H1 (cell line): Measurements from ENCODE around the gene HOXB3. TPM values are rescaled to one million over a fixed set of nuclear protein-coding genes. Genes with fewer than 3 reads are reported as not detected.

Source experiments
- CTCF ChIA-PET: fragments of 300-600 bp; sonication (Branson Sonifier 250); formaldehyde crosslinking; loops from one replicate; lab custom pipeline; 2021; ENCODE audit not compliant: partially characterized antibody; lab: Charles Lee
- POLR2A ChIA-PET: fragments of 300-600 bp; sonication (Branson Sonifier 250); formaldehyde crosslinking; loops from one replicate; lab custom pipeline; 2021; ENCODE audit warnings: inconsistent platforms; ENCODE audit not compliant: partially characterized antibody; lab: Charles Lee
- DNase-seq, 2 experiments: peaks; one replicate each; pipeline versions ENCODE4 v3.0.0 to v3.0.0-alpha.2; 2010 to 2022; ENCODE audit warnings: low spot score in 2 of 2, low read depth in 1 of 2, mixed read lengths in 1 of 2
- FAIRE-seq: peaks from 2 replicates; lab custom pipeline; 2011; peaks lifted over from hg19 to GRCh38; lab: Jason Lieb, UNC
- H2AFZ ChIP-seq: 2 replicates; pipeline ENCODE4 v1.8.1; 2012; ENCODE audit warnings: low read length, inconsistent platforms
- H2AK5ac ChIP-seq: 2 replicates; pipeline ENCODE4 v1.6.1; 2013; ENCODE audit warnings: low read depth, low read length
- H2BK120ac ChIP-seq: replicated peaks from 2 replicates; pipeline ENCODE3; 2013; ENCODE audit warnings: low read depth, low read length, inconsistent platforms
- H2BK12ac ChIP-seq: 2 replicates; pipeline ENCODE4 v1.6.1; 2013; ENCODE audit warnings: low read depth, low read length
- H2BK15ac ChIP-seq: 2 replicates; pipeline ENCODE4 v1.6.1; 2013; ENCODE audit warnings: low read length
- H2BK20ac ChIP-seq: 2 replicates; pipeline ENCODE4 v1.6.1; 2013; ENCODE audit warnings: low read length
- H2BK5ac ChIP-seq: 2 replicates; pipeline ENCODE4 v1.6.1; 2013; ENCODE audit warnings: low read depth, low read length
- H3K14ac ChIP-seq: 2 replicates; pipeline ENCODE4 v1.6.1; 2013; ENCODE audit warnings: inconsistent platforms; ENCODE audit not compliant: insufficient read length
- H3K18ac ChIP-seq: 2 replicates; pipeline ENCODE4 v1.6.1; 2013; ENCODE audit warnings: low read length; ENCODE audit errors: extremely low read depth
- H3K23ac ChIP-seq: 2 replicates; pipeline ENCODE4 v1.6.1; 2013; ENCODE audit warnings: inconsistent platforms; ENCODE audit not compliant: insufficient read length
- H3K23me2 ChIP-seq: 2 replicates; pipeline ENCODE4 v1.6.1; 2013; ENCODE audit warnings: low read depth, low read length
- H3K27ac ChIP-seq: 2 replicates; pipeline ENCODE4 v1.6.1; 2011; ENCODE audit warnings: low read depth, low read length, inconsistent platforms
- H3K27me3 ChIP-seq, 4 experiments: replicated peaks in 1 of 4; 1 replicate in 1 of 4; 2 replicates in 3 of 4; pipeline versions ENCODE4 v1.6.1 to v1.8.1; 2011 to 2013; ENCODE audit warnings: low read length in 3 of 4, mild to moderate bottlenecking in 3 of 4, inconsistent platforms in 2 of 4, mixed read lengths in 2 of 4, moderate library complexity in 1 of 4; ENCODE audit not compliant: control insufficient read depth in 3 of 4, insufficient read depth in 3 of 4; ENCODE audit errors: extremely low read depth in 1 of 4
- H3K36me3 ChIP-seq, 4 experiments: 2 replicates each; pipeline versions ENCODE4 v1.6.1 to v1.8.1; 2011 to 2013; ENCODE audit warnings: mild to moderate bottlenecking in 4 of 4, low read length in 3 of 4, moderate library complexity in 2 of 4, control low read depth in 1 of 4, inconsistent platforms in 1 of 4; ENCODE audit not compliant: insufficient read depth in 4 of 4, control insufficient read depth in 2 of 4
- H3K4ac ChIP-seq: replicated peaks from 2 replicates; pipeline ENCODE3; 2013; ENCODE audit warnings: low read length, low read depth, mixed read lengths, inconsistent platforms; ENCODE audit not compliant: insufficient read length
- H3K4me1 ChIP-seq, 4 experiments: replicated peaks in 1 of 4; 1 replicate in 1 of 4; 2 replicates in 3 of 4; pipeline versions ENCODE4 v1.6.1 to v1.8.1; 2011 to 2013; ENCODE audit warnings: low read length in 3 of 4, inconsistent platforms in 2 of 4, mixed read lengths in 1 of 4; ENCODE audit not compliant: insufficient read depth in 4 of 4, control insufficient read depth in 3 of 4
- H3K4me2 ChIP-seq, 2 experiments: 2 replicates each; pipeline versions ENCODE4 v1.6.1 to v1.8.1; 2011 to 2013; ENCODE audit warnings: low read depth in 2 of 2, low read length in 2 of 2, control low read depth in 1 of 2, inconsistent platforms in 1 of 2, mild to moderate bottlenecking in 1 of 2; ENCODE audit not compliant: insufficient read depth in 1 of 2
- H3K4me3 ChIP-seq, 4 experiments: fragments of 200-600, 300-600 bp in 1 of 4; sonication (generic), shearing (Covaris generic), sonication (Bioruptor Twin) in 1 of 4; 2 replicates each; pipeline versions ENCODE4 v1.5.1 to v1.8.1; 2011 to 2016; ENCODE audit warnings: low read length in 4 of 4, low read depth in 3 of 4, control low read depth in 2 of 4, inconsistent platforms in 2 of 4, mild to moderate bottlenecking in 2 of 4, mixed read lengths in 1 of 4, moderate library complexity in 1 of 4; ENCODE audit not compliant: insufficient read depth in 2 of 4; ENCODE audit errors: extremely low read depth in 1 of 4
- H3K56ac ChIP-seq: replicated peaks from 2 replicates; pipeline ENCODE3; 2013; ENCODE audit warnings: low read depth, mild to moderate bottlenecking, mixed read lengths, low read length, inconsistent platforms; ENCODE audit not compliant: insufficient read length
- H3K79me1 ChIP-seq: 2 replicates; pipeline ENCODE4 v1.6.1; 2013; ENCODE audit warnings: low read depth, low read length, control low read depth
- H3K79me2 ChIP-seq, 2 experiments: 2 replicates each; pipeline versions ENCODE4 v1.6.1 to v1.8.1; 2012 to 2013; ENCODE audit warnings: low read length in 2 of 2, mild to moderate bottlenecking in 2 of 2, inconsistent platforms in 1 of 2; ENCODE audit not compliant: insufficient read depth in 2 of 2, control insufficient read depth in 1 of 2
- H3K9ac ChIP-seq, 4 experiments: replicated peaks in 1 of 4; 1 replicate in 1 of 4; 2 replicates in 3 of 4; pipeline versions ENCODE4 v1.6.1 to v1.8.1; 2011 to 2013; ENCODE audit warnings: low read depth in 3 of 4, low read length in 3 of 4, control low read depth in 2 of 4, mild to moderate bottlenecking in 2 of 4, moderate library complexity in 2 of 4, inconsistent platforms in 1 of 4; ENCODE audit errors: extremely low read depth in 1 of 4
- H3K9me3 ChIP-seq, 2 experiments: 2 replicates each; pipeline versions ENCODE4 v1.6.1 to v1.8.1; 2012 to 2013; ENCODE audit warnings: mild to moderate bottlenecking in 2 of 2, moderate library complexity in 2 of 2, control low read depth in 1 of 2, inconsistent platforms in 1 of 2, low read depth in 1 of 2, low read length in 1 of 2, mixed read lengths in 1 of 2; ENCODE audit not compliant: insufficient read depth in 2 of 2
- H4K20me1 ChIP-seq, 2 experiments: replicated peaks in 1 of 2; 2 replicates each; pipeline versions ENCODE3 to v1.8.1; 2011 to 2013; ENCODE audit warnings: inconsistent platforms in 2 of 2, low read length in 2 of 2, mild to moderate bottlenecking in 1 of 2; ENCODE audit not compliant: insufficient read depth in 2 of 2, control insufficient read depth in 1 of 2
- H4K5ac ChIP-seq: 2 replicates; pipeline ENCODE4 v1.6.1; 2013; ENCODE audit warnings: low read length, low read depth, mixed read lengths, inconsistent platforms; ENCODE audit not compliant: insufficient read length
- H4K8ac ChIP-seq: 2 replicates; pipeline ENCODE4 v1.8.0; 2013; ENCODE audit warnings: mild to moderate bottlenecking, moderate library complexity, low read length, inconsistent platforms; ENCODE audit not compliant: insufficient read depth; ENCODE audit errors: extremely low read depth
- H4K91ac ChIP-seq: replicated peaks from 2 replicates; pipeline ENCODE3; 2013; ENCODE audit warnings: low read length, mixed read lengths, inconsistent platforms; ENCODE audit not compliant: insufficient read length
- CBX5 ChIP-seq: fragments of 300-800, 300-1000 bp; sonication (generic); IDR thresholded peaks from 2 replicates; pipeline ENCODE4 v1.7.1; 2016; ENCODE audit warnings: antibody characterized with exemption, low read length, low read depth
- CEBPB ChIP-seq: IDR thresholded peaks from 2 replicates; pipeline ENCODE4 v1.6.1; 2012; ENCODE audit warnings: low read depth, low read length
- EZH2 ChIP-seq: fragments of 200-600 bp; sonication (generic); IDR thresholded peaks from 2 replicates; pipeline ENCODE4 v1.7.1; 2012; ENCODE audit warnings: low read depth, mild to moderate bottlenecking, moderate library complexity, low read length, inconsistent platforms; ENCODE audit not compliant: severe bottlenecking
- GABPA ChIP-seq: IDR thresholded peaks from 2 replicates; pipeline ENCODE4 v1.6.1; 2011; ENCODE audit warnings: mild to moderate bottlenecking, low read length, moderate library complexity, borderline replicate concordance; ENCODE audit not compliant: insufficient read depth
- GTF2F1 ChIP-seq: IDR thresholded peaks from 2 replicates; pipeline ENCODE4 v1.6.1; 2012; ENCODE audit warnings: low read depth, low read length, improper control_type of control experiment, borderline replicate concordance
- KDM5A ChIP-seq: fragments of 200-600 bp; IDR thresholded peaks from 2 replicates; pipeline ENCODE4 v1.7.1; 2012; ENCODE audit warnings: mild to moderate bottlenecking, low read length, inconsistent platforms, mixed read lengths
- PHF8 ChIP-seq: fragments of 200-600 bp; sonication (generic); conservative IDR thresholded peaks from 2 replicates; pipeline ENCODE4 v1.7.1; 2012; ENCODE audit warnings: low read depth, mild to moderate bottlenecking, inconsistent platforms, low read length, moderate library complexity
- POLR2A ChIP-seq, 2 experiments: IDR thresholded peaks; 1 replicate in 1 of 2; 2 replicates in 1 of 2; pipeline ENCODE4 v1.6.1; 2011; ENCODE audit warnings: low read depth in 2 of 2, low read length in 2 of 2, mild to moderate bottlenecking in 2 of 2; ENCODE audit errors: control extremely low read depth in 1 of 2
- SIN3A ChIP-seq, 2 experiments: IDR thresholded peaks in 1 of 2; conservative IDR thresholded peaks in 1 of 2; 2 replicates each; pipeline ENCODE4 v1.6.1; 2011 to 2012; ENCODE audit warnings: low read length in 2 of 2, improper control_type of control experiment in 1 of 2, low read depth in 1 of 2, mild to moderate bottlenecking in 1 of 2
- SIX5 ChIP-seq: IDR thresholded peaks from 2 replicates; pipeline ENCODE4 v1.6.1; 2011; ENCODE audit warnings: mild to moderate bottlenecking, low read depth, low read length
- SUZ12 ChIP-seq: fragments of 200-600 bp; sonication (generic); IDR thresholded peaks from 2 replicates; pipeline ENCODE4 v1.6.1; 2012; ENCODE audit warnings: mild to moderate bottlenecking, inconsistent platforms, low read length, moderate library complexity, mixed read lengths
- TAF1 ChIP-seq: IDR thresholded peaks from 2 replicates; pipeline ENCODE4 v1.6.1; 2011; ENCODE audit warnings: mild to moderate bottlenecking, low read depth, low read length
- TCF12 ChIP-seq: IDR thresholded peaks from 2 replicates; pipeline ENCODE4 v1.6.1; 2011; ENCODE audit warnings: low read depth, mild to moderate bottlenecking, low read length
- WGBS, 2 experiments: shearing (Covaris generic) in 1 of 2; methylation state at CpG; one replicate each; pipeline versions ENCODE4 v1.1.6 to v1.1.7; 2013 to 2015; ENCODE audit warnings: low lambda C conversion rate in 2 of 2, mixed read lengths in 2 of 2, inconsistent platforms in 1 of 2, low coverage in 1 of 2, missing lambda C conversion rate in 1 of 2; ENCODE audit not compliant: insufficient replicate concordance in 2 of 2, insufficient coverage in 1 of 2, insufficient read length in 1 of 2; ENCODE audit errors: extremely low coverage in 1 of 2, missing lambda C conversion rate in 1 of 2; 5-methylcytosine and 5-hydroxymethylcytosine counted together
- polyA plus RNA-seq, 7 experiments: library from polyadenylated mRNA; depleted of rRNA in 3 of 7; stranded (reverse) in 5 of 7; unstranded in 2 of 7; fragments of >200 nt in 5 of 7; fragments of 200-250 nt in 2 of 7; gene quantifications; 1 replicate in 5 of 7; 2 replicates in 1 of 7; 4 replicates in 1 of 7; pipeline versions ENCODE4 v1.2.1 to v1.2.3, GENCODE V29; 2011 to 2013; ENCODE audit warnings: missing spikeins in 2 of 7, mixed read lengths in 2 of 7
- total RNA-seq: library from RNA; stranded (reverse); fragmentation: NEBNext Ultra II Directional; extraction: Animal tissue kit (Norgen Biotek cat#: 25700); gene quantifications from 2 replicates; pipeline ENCODE4 v1.2.1, GENCODE V29; 2021

HOXB3 gene
- total and polyA plus RNA-seq, 2 of the 8 experiments (the other 6 are each of a cell fraction or from before 2014, with no cell fraction given): not detected

DNA sequence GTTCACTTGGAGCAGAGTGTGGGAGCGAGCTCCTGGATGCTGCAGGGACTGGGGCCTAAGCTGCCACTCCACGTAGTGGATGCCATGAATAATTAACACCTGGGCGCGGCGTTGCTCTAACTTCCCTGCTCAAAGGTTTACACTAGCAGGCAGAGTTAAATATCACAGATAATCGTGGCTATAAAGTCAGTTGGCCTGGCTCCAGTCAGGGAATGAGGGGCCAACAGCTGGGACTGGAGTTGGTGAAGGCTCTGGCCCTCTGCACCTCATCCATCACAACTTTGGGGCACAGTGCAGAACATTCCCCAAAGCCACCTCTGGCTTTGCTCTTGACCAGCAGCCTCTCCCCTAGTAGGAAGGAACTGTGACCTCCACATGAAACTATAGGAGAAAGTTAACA lies 22.8 kb downstream of the HOXB3 start:
- Histone ChIP-seq H2BK15ac (peak overlapping the region; percentile 65; the same call in 1 of the 2 replicates), H3K27me3 (peaks cover 99 to 100% (median 100%) of the 10 kb centered on the region in 4 experiments), H3K79me2 (no peaks in the 10 kb centered on the region), H3K9ac (no peak overlapping the region), H3K14ac (no peak overlapping the region), H2BK20ac (peak overlapping the region; percentile 80; the same call in 1 of the 2 replicates), H3K79me1 (no peaks in the 10 kb centered on the region), H3K18ac (peak overlapping the region; percentile 38; the same call in 1 of the 2 replicates), H4K20me1 (peaks cover 5 to 42% of the 10 kb centered on the region in 2 experiments), H3K27ac (no peak overlapping the region), H3K23ac (no peak overlapping the region), H2AFZ (no peak overlapping the region), H4K8ac (no peak overlapping the region), H3K4me3 (no peak overlapping the region), H2BK12ac (peak overlapping the region; percentile 71; the same call in 1 of the 2 replicates), H3K23me2 (peaks cover 4% of the 10 kb centered on the region; the same call in 1 of the 2 replicates), H3K9me3 (no peaks in the 10 kb centered on the region), H3K4me2 (no peak overlapping the region), H2BK5ac (no peak overlapping the region), H2BK120ac (no peak overlapping the region), H2AK5ac (no peak overlapping the region; the same call in 1 of the 2 replicates), H3K4ac (no peak overlapping the region), H4K91ac (no peak overlapping the region), H3K56ac (no peak overlapping the region), H3K36me3 (no peaks in the 10 kb centered on the region; a peak in 1 of 8 replicates), H3K4me1 (peaks cover 0 to 7% (median 4%) of the 10 kb centered on the region in 4 experiments; a peak in 5 of 7 replicates), H4K5ac (no peak overlapping the region)
- CTCF ChIA-PET: interaction anchor here (0.6 to 4.8 kb wide), 10 partner anchors 11 to 368 kb away, joined by 3 to 32 read pairs (median 4); partner anchors contain the start of gene HOXB5
- FAIRE-seq: no peak
- POLR2A ChIA-PET: interaction anchor here (1.2 to 1.4 kb wide), 2 partner anchors 10 to 47 kb away, joined by 3 to 4 read pairs; no protein-coding TSS in a partner anchor
- no peak for DNase-seq
- 13% methylated on average over 6 of the region's 6 CpGs; no CpG with 5 or more reads in 1 of the 2 experiments for WGBS, 2 experiments
- TF ChIP-seq CEBPB (no peak), POLR2A (IDR thresholded peaks at IDR 0.05; ENCODE audit: control extremely low read depth in 1 of 2, low read depth in 2 of 2, low read length in 2 of 2) (no peak), SUZ12 (peak; percentile 33; the same call in 1 of the 2 replicates), CBX5 (no peak), PHF8 (no peak), TCF12 (no peak), SIX5 (no peak), TAF1 (no peak), KDM5A (no peak), SIN3A (conservative IDR thresholded peaks at IDR 0.05 in 1 of 2, IDR thresholded peaks at IDR 0.05 in 1 of 2; ENCODE audit: low read depth in 1 of 2, low read length in 2 of 2) (no peak), GABPA (no peak), EZH2 (peak; percentile 48), GTF2F1 (no peak)
